HG03354 (cell line): ENCODE data around the gene HPGD.

Source experiments
- ATAC-seq: cut with Tn5 transposase; IDR thresholded peaks from one replicate; pipeline ENCODE4 v1.9.1; 2021; ENCODE audit warnings: mild to moderate bottlenecking; ENCODE audit not compliant: unreplicated experiment, poor library complexity, severe bottlenecking

Gene HPGD

DNA sequence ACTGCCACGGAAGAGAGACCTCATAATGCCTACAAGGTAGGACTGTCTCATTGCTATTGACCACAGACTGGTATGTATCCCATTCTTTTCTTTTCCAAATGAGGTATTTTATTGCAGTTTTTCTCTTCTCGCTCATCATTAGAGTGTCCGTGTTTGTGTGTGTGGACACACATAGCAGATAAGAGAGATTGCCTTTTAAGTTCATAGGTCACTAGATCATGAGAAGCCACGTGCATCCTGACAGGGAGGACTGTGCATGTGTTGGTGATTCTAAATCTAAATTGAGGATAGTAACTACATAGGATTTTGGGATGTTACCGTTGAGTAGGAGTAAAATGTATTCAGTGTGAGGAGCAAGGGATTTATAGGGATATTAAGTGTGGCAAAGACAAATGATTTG is 37.3 kb downstream of the HPGD start:
- ATAC-seq: no peak

- ATAC-seq: no peak
Observed at GRCh38 chr4:174483792-174484191, 38.5 kb downstream of the HPGD start.

DNA sequence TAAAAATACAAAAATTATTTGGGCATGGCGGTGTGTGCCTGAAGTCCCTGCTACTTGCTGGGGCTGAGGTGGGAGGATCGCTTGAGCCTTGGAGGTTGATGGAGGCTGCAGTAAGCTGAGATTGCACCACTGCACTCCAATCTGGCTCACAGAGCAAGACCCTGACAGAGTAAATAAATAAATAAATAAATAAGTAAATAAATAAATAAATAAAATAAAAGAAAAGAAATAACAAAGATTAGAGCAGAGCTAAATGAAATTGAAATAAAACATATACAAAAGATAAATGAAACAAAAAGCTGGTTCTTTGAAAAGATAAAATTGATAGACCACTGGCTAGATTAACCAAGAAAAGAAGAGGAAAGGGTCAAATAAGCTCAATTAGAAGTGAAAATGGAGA is 43.1 kb downstream of the HPGD start:
- no peak for ATAC-seq

DNA sequence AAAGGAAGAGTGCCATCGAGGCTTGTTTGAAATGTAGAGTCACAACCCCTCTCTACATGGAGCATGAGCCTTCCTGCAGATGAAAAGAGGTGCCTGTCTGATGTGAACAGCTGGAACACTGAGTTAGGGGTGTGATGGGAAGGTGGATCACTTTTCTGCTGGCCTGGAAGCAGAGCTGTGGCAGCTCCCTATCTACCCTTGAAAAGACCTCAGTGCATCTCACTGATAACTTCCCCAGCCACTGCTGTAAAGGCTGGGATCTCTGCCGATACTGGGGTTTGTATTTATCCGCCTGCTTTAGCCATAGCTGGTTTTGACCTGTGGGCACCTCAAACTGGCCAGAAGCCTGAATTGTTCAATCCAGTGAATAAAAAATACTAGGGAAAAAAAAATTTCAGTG is 46.8 kb downstream of the HPGD start:
- ATAC-seq: no peak

DNA sequence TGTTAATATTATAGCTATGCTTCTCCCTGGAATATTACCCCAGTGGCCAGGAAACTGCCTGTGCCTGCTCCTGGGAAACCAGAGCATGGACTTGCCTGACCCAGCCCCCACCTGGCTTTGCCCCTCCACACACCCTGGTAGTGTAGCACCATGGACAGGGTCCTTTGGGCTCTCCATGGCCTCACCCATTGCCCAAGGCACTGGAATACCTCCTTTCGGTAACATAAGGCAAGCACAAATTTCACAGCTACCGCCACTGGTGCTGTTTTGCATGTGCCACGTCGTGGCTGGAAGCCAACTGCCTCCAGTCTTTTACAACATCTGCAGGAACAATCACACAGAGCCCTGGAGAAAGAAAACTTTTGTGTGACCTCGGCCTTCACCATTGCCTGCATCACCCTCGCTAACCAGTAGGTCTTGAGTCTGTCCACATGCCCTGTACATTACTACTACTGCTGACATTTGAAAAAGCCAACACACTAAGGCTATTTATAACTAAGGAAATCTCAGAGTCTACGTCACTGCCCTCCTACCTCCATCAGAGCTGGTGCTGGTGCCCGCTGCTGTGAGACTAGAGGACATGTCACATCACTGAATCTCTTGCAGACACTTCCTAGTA is 47.7 kb downstream of the HPGD start:
- ATAC-seq: no peak

- no peak for ATAC-seq
Observed at GRCh38 chr4:174467107-174467506, 55.2 kb downstream of the HPGD start.

- ATAC-seq: no peak
Observed at GRCh38 chr4:174464949-174465348, 57.3 kb downstream of the HPGD start.

DNA sequence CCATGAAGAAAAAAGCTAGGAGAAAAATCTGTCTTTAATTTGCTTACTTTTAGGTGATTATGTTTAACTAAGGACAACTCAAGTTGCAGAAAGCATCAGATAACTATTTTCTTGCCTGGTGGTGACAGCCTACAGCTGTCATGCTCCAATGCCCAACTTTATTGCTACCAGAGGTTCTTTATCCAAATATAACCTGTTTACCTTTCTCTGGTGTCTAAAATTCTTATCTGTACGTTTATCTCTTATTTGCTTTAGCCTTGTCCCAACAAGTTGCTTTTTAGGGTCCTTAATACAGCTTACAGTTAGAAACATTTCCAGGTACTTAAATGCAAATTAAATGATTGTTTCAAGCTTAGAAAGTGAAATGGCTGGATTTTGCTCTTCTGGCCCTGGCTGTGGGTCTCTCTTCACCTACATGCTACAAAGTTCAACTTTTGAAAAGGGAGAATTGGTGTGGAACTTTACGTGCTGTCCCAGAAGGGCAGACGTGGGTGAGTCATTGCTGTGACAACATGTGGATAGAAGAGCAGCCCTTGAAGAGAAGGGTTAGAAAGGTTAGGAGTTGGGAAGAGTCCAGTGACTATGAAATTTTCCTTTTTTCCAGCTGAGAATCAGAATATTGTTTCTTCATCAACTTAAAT is 60.7 kb downstream of the HPGD start:
- no peak for ATAC-seq

- ATAC-seq: no peak
Observed at GRCh38 chr4:174460684-174461083, 61.6 kb downstream of the HPGD start.

GRCh38 chr4:174457468-174457867 is 64.8 kb downstream of the HPGD start:
- ATAC-seq: no peak

DNA sequence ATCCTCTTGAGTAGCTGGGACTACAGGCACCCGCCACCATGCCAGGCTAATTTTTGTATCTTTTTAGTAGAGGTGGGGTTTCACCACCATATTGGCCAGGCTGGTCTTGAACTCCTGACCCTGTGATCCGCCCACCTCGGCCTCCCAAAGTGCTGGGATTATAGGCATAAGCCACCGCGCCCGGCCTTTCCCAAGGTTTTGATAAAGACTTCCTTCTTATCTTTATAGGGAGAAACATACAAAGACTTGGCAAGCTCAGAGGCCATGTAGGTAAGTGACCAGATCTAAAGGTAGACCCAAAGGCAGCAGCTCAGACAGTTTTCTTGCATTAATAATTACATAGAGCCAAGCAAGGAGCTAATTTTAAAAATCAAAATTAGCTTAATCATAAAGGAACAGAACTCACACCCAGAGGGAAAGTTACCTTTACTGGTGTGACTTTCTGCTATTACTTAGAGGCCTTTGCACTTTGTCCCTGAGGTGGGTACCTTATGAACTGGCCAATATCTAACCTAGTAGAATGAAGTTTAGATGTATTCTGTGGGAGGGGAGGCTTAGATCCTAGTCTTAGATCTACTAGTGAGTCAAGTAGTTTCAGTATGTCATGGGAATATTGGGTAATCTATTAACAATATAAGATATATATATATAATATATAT is 67.3 kb downstream of the HPGD start:
- ATAC-seq: no peak

DNA sequence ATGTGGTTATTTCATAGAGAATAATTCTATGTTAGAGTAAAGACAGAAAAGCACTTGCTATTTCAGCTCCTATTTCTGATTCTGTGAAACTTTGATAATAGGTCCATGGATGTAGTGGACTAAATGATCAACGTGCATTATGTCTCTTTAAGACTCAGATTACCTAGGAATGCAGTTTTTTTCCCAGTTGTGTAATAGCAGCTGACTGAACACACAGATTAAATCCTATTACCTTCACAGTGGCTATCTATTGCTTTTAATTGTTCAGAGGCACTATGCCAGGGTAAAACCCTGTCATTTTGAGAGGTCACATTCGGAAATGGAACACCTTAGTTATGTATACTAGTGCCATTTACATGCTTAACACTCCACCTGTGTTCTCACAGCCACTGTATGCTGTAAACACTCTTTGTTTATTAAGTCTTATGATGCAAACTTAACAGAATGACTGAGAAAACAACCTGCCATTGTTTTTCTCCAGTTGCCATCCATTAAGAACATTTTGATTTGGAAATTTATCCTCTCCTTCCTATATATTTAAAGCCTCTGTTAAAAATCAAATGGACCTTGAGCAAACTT is 70.5 kb downstream of the HPGD start:
- ATAC-seq: no peak

DNA sequence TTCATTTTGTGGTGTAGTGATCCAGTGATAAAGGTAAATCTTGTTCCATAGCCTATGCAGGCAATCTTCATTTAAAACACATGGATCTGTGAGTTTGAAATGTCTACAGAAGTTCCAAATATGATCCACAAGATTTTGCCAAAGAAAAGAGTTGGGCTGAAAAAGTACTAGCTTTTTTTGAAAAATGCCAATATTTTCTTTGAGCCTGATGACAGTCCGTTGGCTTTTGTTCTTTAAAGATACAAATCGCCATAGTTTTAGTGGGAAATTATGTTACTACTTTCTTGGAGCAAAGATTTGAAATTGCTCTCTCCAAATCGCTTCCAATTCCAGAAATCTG is 71.5 kb downstream of the HPGD start:
- ATAC-seq: no peak

DNA sequence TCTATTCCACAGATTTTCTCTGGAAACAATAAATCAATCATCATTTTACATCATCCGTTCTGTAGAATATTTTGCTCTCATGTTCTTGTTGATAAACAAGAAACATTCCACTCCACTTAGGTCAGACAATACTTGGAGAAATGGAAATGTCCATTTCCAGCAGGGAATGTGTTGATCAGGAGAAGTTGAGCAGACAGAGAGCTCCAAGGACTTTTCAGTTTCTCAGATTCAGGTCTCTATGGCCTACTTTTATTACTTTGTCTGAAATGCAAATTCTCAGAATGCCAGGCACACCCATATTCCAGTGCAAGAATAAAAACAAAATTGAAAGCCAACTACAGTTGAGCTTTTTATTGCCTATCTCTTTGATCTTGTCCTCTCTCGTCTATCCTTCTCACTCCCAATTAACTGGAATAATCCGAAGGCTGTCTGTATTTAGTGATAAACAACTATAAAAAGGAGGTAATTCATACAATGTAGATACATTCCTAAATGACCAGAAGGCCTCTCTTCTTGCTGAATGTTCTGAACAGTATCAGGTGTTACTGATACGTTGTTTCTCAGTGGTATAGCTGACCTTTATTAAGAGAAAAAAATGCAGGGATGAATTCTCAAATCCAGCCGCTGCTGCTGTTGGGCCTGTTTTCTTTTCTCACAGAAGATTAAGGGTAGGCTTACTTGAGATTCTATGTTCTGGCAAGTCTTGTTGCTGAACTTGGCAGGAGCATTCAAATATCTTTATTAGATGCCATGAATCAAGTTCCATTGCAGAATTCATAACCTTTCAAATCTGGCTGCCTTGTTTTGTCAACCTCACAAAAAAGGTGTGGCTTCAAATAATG is 72.1 kb downstream of the HPGD start:
- ATAC-seq: no peak

GRCh38 chr4:174449152-174449551 is 73.1 kb downstream of the HPGD start:
- no peak for ATAC-seq

GRCh38 chr4:174444390-174444789 is 77.9 kb downstream of the HPGD start:
- no peak for ATAC-seq
